ENCODE measurements around the gene ANKS1A.

DNA sequence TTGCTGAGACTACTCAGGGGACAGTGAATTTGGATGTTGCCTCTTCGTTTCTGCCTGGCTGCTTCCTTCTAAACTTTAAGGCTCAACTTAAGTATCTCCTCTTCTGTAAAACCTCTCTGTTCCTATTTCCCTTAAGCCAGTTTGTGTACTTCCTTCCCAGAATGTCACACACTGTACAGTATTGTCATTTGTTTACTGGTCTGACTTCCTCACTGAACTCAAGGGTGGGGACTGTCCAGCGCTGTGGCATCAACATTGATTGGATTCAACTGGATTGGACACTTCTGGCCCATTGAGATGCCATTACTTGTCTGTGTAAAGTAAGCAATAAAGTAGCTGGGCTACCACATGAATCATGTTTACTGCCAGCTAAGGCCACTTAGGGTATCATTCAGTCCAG is 69.7 kb downstream of the ANKS1A start:
- TF ChIP-seq POLR2A (IDR thresholded peaks at IDR 0.05) (no peak), CTCF (IDR thresholded peaks at IDR 0.05 in 4 of 5, conservative IDR thresholded peaks at IDR 0.05 in 1 of 5) (no peak)
